GM10248 (cell line): ENCODE measurements around the gene RNLS.
A peak's percentile ranks its signal among the peaks of the same experiment; 100 is the strongest.

ENCODE experiments used
- CTCF ChIA-PET: fragments of 300-600 bp; sonication (Branson Sonifier 250); formaldehyde crosslinking; extraction: SDS; loops from one replicate; lab custom pipeline; 2021; ENCODE audit warnings: antibody characterized with exemption; lab: Yijun Ruan, JAX
- POLR2A ChIA-PET: fragments of 350-650 bp; sonication (Branson Sonifier 250); formaldehyde crosslinking; extraction: SDS; loops from one replicate; lab custom pipeline; 2020; ENCODE audit warnings: antibody characterized with exemption; lab: Yijun Ruan, JAX
- DNase-seq: peaks from one replicate; pipeline ENCODE4 v3.0.0; 2012; ENCODE audit errors: extremely low spot score
- TF ChIP-seq, protein P1 (sequence below): IDR thresholded peaks from 2 replicates; pipeline ENCODE4 v1.5.1; 2012; ENCODE audit warnings: mild to moderate bottlenecking, low read depth; ENCODE audit errors: extremely low read depth, missing control alignments, control extremely low read depth

The RNLS gene

GRCh38 chr10:88582806-88583583 is at the start of gene RNLS:
RNLS (minus strand) TSS chr10:88583318.
- peak; percentile 71 for DNase-seq
- POLR2A ChIA-PET: no interaction called here
- CTCF ChIA-PET: interaction anchor here (0.7 to 5.8 kb wide), 34 partner anchors 10 to 764 kb away, joined by 3 to 80 read pairs (median 4); partner anchors contain the start of genes ATAD1 and LIPN
- TF ChIP-seq, protein P1, sequence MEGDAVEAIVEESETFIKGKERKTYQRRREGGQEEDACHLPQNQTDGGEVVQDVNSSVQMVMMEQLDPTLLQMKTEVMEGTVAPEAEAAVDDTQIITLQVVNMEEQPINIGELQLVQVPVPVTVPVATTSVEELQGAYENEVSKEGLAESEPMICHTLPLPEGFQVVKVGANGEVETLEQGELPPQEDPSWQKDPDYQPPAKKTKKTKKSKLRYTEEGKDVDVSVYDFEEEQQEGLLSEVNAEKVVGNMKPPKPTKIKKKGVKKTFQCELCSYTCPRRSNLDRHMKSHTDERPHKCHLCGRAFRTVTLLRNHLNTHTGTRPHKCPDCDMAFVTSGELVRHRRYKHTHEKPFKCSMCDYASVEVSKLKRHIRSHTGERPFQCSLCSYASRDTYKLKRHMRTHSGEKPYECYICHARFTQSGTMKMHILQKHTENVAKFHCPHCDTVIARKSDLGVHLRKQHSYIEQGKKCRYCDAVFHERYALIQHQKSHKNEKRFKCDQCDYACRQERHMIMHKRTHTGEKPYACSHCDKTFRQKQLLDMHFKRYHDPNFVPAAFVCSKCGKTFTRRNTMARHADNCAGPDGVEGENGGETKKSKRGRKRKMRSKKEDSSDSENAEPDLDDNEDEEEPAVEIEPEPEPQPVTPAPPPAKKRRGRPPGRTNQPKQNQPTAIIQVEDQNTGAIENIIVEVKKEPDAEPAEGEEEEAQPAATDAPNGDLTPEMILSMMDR: peak; percentile 94

DNA sequence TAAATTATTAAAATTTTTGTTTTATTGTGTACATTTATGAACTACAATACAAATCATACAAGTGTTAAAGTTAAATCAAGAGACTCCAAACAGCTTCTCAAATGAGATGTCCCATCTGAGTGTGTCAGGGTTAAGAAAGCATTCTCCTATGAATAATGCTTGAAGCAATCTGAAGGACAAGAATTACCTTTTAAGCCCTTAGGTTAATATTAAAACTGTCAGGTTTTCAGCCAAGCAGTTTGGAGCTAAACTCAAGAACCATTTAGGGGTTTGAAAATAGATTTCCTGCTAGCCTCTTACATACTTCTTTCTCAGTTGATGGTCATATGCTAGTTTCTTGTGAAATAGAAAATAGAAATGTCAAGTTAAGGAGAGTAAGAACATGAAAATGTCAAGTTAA is 41.7 kb upstream of the RNLS start:
- POLR2A ChIA-PET: no interaction called here
- no peak for DNase-seq
- TF ChIP-seq, protein P1: no peak
- CTCF ChIA-PET: interaction anchor here (1.0 kb wide), 1 partner anchor 42 kb away, joined by 3 read pairs; the partner anchor contains the start of gene RNLS

DNA sequence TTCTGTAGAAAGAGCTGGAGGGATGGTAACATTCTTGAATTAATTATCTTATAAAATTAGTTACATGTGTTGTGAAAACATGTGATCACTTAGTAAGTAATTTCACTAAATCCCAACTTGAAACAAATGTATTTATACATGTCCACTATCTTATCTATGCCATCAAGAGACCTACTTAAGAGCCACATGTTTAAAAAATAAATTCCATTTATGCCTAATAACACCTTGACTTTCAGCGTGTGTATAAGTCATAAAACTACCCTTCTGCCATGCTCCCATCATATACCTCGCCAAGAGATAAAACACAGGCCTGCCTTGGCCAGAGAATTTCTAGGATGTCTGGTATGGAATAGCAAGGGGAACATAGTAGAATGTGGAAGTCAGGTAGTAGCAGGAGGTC is 40.7 kb upstream of the RNLS start:
- no peak for DNase-seq
- TF ChIP-seq, protein P1: no peak
- POLR2A ChIA-PET: no interaction called here
- CTCF ChIA-PET: no interaction called here

GRCh38 chr10:88620441-88620840 is 37.3 kb upstream of the RNLS start:
- ChIA-PET CTCF (interaction anchor here (0.9 kb wide), 1 partner anchor 67 kb away, joined by 3 read pairs; no protein-coding TSS in a partner anchor), POLR2A (no interaction called here)
- TF ChIP-seq, protein P1: no peak
- DNase-seq: no peak

GRCh38 chr10:88618496-88618895 is 35.4 kb upstream of the RNLS start:
- DNase-seq: no peak
- ChIA-PET POLR2A (interaction anchor here (0.7 kb wide), 1 partner anchor 288 kb away, joined by 3 read pairs; no protein-coding TSS in a partner anchor), CTCF (interaction anchor here (1.0 to 1.6 kb wide), 4 partner anchors 50 to 217 kb away, joined by 3 read pairs; no protein-coding TSS in a partner anchor)
- TF ChIP-seq, protein P1: no peak

DNA sequence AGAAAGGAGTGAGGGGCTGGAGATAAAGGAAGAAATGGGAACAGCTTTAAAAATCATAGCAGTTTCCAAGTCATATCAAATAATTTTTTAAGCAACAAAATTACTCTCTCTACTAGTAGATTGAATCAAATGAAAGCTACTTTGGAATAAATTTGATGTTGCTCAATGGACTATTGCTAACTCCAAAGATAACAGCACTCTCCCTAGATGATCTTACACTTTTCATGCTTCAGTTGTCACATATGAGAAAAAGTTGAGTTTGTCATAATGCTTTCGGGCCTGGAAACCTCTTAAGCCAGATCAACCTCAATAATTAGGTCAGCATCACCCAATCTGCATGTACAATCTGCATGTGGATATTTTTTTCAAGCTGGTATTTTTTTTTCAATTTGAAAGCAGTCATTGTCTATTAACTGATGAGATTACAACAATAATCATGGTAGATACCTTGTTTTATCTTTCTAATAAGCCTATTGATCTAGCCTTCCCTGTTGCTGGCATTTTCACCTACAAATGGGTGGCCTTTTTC is 34.7 kb upstream of the RNLS start:
- CTCF ChIA-PET: interaction anchor here (0.8 to 1.6 kb wide), 6 partner anchors 23 to 193 kb away, joined by 3 to 5 read pairs (median 3); partner anchors contain the start of gene RNLS
- no peak for DNase-seq

More for the DNA sequence above, 34.7 kb upstream of the RNLS start:
- POLR2A ChIA-PET: no interaction called here
- TF ChIP-seq, protein P1: no peak
